Measurements from ENCODE around the gene GRIA4.
A peak's percentile ranks its signal among the peaks of the same experiment; 100 is the strongest.

The GRIA4 gene

GRCh38 chr11:105639527-105639926 lies 29.7 kb downstream of the GRIA4 start:
- no peak for DNase-seq

GRCh38 chr11:105641433-105641832 lies 31.6 kb downstream of the GRIA4 start:
- DNase-seq, result no peak

GRCh38 chr11:105642870-105643269 lies 33.0 kb downstream of the GRIA4 start:
- DNase-seq, result no peak

- no peak for DNase-seq
Measured at GRCh38 chr11:105644839-105645573, 35.1 kb downstream of the GRIA4 start.

GRCh38 chr11:105647780-105648179 lies 37.9 kb downstream of the GRIA4 start:
- DNase-seq, result no peak

GRCh38 chr11:105648762-105649161 lies 38.9 kb downstream of the GRIA4 start:
- DNase-seq, result no peak

- no peak for DNase-seq
Measured at GRCh38 chr11:105665281-105665680, 55.4 kb downstream of the GRIA4 start.

GRCh38 chr11:105667441-105667840 lies 57.6 kb downstream of the GRIA4 start:
- no peak for DNase-seq

- peak; percentile 6 for DNase-seq
Measured at GRCh38 chr11:105670811-105671210, 60.9 kb downstream of the GRIA4 start.

- DNase-seq, result peak; percentile 57
Measured at GRCh38 chr11:105673089-105673488, 63.2 kb downstream of the GRIA4 start.

- DNase-seq, result no peak
Measured at GRCh38 chr11:105689631-105690030, 79.8 kb downstream of the GRIA4 start.

GRCh38 chr11:105690467-105690866 lies 80.6 kb downstream of the GRIA4 start:
- no peak for DNase-seq

GRCh38 chr11:105693075-105693759 lies 83.3 kb downstream of the GRIA4 start:
- no peak for DNase-seq

GRCh38 chr11:105696000-105696399 lies 86.1 kb downstream of the GRIA4 start:
- no peak for DNase-seq

- DNase-seq, result no peak
Measured at GRCh38 chr11:105697291-105697690, 87.4 kb downstream of the GRIA4 start.

GRCh38 chr11:105699203-105699602 lies 89.3 kb downstream of the GRIA4 start:
- DNase-seq, result no peak

GRCh38 chr11:105700271-105700670 lies 90.4 kb downstream of the GRIA4 start:
- DNase-seq, result no peak

- no peak for DNase-seq
Measured at GRCh38 chr11:105701098-105701497, 91.2 kb downstream of the GRIA4 start.

GRCh38 chr11:105705786-105706530 lies 96.1 kb downstream of the GRIA4 start:
- no peak for DNase-seq

GRCh38 chr11:105713106-105713505 lies 103.2 kb downstream of the GRIA4 start:
- no peak for DNase-seq

GRCh38 chr11:105713696-105714095 lies 103.8 kb downstream of the GRIA4 start:
- DNase-seq, result no peak

GRCh38 chr11:105718641-105719040 lies 108.8 kb downstream of the GRIA4 start:
- DNase-seq, result no peak

- peak; percentile 58 for DNase-seq
Measured at GRCh38 chr11:105719073-105719822, 109.4 kb downstream of the GRIA4 start.
